HG03520 (cell line): ENCODE results near the gene ZBTB42.
"Not testable (repeated sequence)": the region's sequence is repeated elsewhere in the genome, so short reads cannot be mapped to it uniquely, and the experiment has no call there.

Source experiments
- ATAC-seq: cut with Tn5 transposase; IDR thresholded peaks from one replicate; pipeline ENCODE4 v1.9.1; 2021; ENCODE audit warnings: mild to moderate bottlenecking, moderate library complexity; ENCODE audit not compliant: unreplicated experiment

ZBTB42 gene

DNA sequence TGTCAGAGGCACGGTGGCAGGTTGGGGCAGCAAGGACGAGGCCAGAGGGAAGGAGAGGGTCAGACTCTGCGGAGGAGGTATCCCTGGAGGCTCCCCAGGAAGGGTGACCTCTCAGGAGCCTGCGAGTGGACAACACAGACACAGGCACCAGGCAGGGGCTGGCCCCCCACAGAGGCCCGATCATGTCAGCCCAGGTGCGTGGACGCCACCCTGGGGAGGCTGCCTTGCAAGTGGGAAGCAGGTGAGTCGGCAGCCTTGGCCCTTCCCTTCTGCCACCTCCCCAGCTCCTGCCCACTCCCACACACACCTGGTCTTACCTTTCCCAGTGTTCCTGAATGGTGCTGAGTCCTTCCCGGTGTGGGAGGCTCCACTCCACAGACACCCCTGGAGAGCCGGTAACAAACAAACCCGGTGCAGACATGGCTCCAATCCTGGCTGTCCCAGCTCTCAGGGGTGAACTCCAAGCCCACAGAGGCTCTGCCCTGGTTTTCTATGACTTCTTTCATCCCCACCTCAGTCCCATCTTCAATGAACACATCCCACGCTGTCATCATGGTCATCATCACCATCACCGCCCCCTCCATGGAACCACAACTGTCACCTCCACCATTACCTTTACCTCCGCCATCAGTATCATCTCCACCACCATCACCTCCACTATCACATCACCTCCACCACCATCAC is 5.2 kb downstream of the ZBTB42 start:
- ATAC-seq = no peak

GRCh38 chr14:104806625-104807465 is 5.9 kb downstream of the ZBTB42 start:
- no peak for ATAC-seq

DNA sequence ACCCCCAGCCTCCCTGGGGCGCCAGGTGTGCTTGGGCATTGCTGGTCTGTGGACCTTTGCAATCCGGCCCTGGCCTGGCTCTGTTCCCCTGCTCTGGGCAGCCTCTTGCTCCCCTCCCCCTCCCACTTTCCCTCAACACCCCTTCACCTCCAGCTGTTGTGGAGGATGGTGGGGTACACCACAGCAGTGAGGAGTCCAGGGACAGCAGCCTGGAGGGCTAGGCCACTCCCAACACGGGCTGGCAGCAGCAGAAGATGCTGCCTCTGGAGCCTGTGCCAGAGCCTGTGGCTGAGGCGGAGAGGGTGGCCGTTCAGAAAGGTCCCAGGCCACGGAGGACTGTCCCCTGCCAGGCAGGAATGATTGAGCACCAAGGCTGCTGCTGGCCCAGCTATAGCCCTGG is 7.6 kb downstream of the ZBTB42 start:
- ATAC-seq = no peak

DNA sequence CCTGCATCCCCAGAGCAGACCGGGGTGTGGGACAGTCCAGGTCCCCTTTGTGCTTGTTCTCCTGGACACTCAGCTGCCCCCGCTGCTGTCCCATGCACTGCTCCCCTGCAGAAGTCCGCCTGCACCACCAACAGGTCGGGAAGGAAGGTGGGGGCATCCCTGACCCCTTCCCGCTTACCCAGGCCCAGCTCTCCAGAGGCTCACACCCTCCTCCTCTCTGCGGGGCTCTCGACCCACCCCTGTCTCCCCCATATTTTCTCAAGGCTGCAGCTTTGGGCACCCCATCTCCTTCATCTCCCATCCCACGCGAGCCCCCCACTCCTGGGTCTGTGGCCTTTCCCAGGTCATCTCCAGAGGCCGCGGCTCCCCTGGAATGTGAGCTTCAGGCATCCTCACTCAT is 9.4 kb downstream of the ZBTB42 start:
- ATAC-seq = no peak

GRCh38 chr14:104813286-104813685 is 12.4 kb downstream of the ZBTB42 start:
- no peak for ATAC-seq

GRCh38 chr14:104814701-104815100 is 13.8 kb downstream of the ZBTB42 start:
- ATAC-seq = not testable (repeated sequence)

- ATAC-seq = no peak
Measured at GRCh38 chr14:104816616-104816884, 15.6 kb downstream of the ZBTB42 start.

- no peak for ATAC-seq
Measured at GRCh38 chr14:104817930-104818713, 17.2 kb downstream of the ZBTB42 start.

DNA sequence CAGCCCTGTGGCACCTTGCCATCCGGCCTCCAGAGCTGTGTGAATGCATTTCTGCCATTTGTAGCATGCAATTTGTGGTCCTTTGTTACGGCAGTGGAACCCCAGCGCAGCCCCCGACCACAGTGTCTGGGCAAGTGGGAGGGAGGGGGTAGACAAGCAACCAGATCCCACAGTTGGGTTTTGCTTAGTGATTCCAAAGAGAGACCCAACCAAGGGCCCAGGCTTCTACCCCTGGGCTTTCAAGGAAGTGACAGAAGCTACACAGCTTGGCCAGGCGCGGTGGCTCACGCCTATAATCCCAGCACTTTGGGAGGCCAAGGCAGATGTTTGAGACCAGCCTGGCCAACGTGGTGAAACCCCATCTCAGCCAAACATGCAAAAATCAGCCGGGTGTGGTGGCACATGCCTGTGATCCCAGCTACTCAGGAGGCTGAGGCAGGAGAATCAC is 17.8 kb downstream of the ZBTB42 start:
- no peak for ATAC-seq

DNA sequence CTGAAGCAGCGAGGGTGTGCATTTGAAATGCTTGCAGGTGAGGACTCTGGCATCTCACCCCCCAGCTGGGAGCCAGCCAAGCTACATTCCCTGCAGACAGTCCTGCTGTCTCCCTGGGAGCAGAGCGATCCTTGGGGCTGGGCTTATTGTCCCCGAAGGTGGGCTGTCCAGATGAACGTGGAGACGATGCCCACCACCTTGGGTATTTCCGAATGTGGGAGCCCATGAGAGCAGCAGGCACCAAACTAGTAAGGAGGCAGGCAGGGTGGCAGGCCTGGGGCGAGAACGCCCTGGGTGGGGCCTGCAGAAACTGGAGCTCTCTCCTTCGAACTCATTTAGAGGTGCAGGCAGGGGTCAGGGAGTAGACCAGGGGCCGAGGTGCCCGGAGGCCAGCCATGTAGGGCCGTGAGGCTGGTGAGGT is 18.5 kb downstream of the ZBTB42 start:
- ATAC-seq = no peak

DNA sequence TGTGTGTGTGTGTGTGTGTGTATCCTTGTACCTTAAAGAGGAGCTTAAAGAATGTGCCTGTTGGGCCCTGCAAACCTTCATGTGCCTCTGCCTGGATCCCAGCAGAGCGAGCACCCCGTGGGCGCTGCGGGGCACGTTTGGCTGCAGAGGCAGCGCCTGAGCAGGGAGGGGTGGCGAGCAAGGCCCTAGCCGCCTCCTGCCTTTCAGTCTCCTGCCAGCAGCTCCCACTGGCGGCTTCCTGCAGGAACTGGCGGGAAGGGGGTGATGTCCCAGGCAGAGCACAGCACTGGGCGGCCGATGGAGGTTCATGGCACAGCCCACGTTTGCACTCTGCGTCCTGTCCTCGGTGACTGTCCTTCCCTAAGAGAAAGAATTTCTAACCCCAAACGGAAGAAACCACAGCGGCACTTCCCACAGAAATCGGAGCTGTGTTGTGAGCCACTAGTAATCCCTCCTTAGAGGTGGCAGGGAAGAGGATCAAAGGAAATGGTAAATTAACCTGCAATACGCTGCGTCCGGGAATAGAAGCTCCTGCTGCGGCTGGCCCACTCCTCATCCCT is 19.8 kb downstream of the ZBTB42 start:
- no peak for ATAC-seq

DNA sequence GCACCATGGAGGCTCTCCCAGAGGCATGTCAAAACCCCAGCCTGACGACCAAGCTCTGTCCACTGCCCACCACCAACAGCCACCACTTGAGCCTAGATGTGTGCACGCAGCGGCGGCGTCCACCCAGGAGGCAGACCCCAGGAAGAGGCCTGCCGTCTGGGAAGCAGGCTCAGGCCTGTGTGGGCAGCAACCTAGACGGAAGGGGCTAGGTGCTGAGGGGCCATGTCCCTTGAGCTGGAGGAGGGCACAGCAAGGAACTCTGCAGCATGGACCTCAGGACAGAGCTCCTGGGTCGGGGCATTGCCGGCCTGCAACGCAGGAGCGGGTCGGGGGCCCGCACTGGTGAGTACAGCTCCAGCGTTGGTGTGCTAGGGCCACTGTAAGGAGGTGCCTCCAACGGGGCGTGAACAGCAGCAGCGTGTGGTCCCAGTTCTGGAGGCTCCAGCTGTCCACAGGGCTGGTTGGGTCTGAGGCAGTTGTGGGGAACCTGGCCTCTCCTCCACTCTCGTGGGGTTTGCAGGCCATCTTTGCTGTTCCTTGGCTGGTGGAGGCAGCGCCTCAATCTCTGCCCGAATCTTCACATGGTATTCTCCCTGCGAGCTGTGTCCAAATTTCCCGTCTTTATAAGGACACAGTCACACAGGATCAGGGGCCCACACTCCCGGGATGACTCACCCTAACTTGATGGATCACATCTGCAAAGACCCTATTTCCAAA is 20.5 kb downstream of the ZBTB42 start:
- no peak for ATAC-seq

GRCh38 chr14:104821971-104822608 is 21.2 kb downstream of the ZBTB42 start:
- no peak for ATAC-seq

- no peak for ATAC-seq
Measured at GRCh38 chr14:104822821-104823615, 22.1 kb downstream of the ZBTB42 start.

DNA sequence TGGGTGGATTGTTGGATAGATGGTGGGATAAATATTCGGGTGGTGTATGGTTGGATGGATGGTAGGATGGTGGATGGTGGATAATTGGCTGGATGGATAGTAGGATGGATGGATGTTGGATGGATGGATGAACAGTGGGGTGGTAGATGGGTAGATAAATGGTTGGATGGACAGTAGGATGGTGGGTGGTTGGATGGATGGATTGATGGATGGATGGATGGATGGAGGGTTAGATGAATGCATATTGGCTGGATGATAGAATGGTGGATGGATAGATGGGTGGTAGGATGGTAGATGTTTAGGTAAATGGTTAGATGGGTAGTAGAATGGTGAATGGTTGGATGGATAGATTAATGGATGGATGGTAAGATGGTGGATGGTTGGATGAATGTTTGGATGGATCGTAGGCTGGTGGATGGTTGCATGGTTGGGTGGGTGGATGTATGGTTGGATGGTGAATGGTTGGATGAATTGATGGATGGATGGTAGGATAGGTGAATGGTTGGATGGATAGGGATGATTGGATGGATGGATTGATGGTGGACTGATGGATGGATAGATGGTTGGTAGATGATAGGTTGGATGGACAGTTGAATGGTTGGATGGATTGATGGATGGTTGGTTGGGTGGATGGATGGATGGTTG is 23.6 kb downstream of the ZBTB42 start:
- ATAC-seq = no peak

DNA sequence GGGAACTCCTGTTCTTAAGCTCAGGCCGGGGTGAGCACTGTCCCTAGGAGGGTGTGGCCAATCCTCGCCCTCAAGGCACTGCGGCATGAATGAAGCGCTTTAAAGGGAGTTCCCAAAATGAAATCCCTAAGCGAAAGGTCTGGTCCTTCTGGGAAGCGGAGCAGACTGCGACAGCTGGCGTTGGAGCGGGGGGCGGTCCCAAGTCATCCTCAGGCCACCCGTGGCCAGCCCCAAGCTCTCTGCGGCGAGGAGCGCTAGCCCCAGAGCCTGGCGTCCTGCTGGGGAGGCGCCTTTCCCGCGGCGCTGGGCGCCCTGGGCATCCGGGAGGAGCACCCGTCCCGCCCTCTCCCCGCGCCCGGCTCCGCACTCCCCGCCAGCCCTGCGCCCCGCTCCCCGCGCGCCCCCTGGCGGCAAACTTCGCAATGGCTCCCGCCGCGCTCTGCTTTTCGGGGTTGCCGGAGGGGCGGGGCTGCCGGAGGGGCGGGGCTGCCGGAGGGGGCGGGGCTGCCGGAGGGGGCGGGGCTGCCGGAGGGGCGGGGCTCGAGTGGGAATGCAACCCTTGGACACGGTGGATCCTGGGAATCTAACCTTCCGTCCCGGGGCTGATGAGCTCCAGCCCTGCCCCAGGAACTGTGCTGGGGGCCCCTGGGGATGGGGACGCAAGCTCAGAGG is 25.4 kb downstream of the ZBTB42 start:
- ATAC-seq = peak; percentile 74

GRCh38 chr14:104826861-104827176 is 25.9 kb downstream of the ZBTB42 start:
- ATAC-seq = no peak

DNA sequence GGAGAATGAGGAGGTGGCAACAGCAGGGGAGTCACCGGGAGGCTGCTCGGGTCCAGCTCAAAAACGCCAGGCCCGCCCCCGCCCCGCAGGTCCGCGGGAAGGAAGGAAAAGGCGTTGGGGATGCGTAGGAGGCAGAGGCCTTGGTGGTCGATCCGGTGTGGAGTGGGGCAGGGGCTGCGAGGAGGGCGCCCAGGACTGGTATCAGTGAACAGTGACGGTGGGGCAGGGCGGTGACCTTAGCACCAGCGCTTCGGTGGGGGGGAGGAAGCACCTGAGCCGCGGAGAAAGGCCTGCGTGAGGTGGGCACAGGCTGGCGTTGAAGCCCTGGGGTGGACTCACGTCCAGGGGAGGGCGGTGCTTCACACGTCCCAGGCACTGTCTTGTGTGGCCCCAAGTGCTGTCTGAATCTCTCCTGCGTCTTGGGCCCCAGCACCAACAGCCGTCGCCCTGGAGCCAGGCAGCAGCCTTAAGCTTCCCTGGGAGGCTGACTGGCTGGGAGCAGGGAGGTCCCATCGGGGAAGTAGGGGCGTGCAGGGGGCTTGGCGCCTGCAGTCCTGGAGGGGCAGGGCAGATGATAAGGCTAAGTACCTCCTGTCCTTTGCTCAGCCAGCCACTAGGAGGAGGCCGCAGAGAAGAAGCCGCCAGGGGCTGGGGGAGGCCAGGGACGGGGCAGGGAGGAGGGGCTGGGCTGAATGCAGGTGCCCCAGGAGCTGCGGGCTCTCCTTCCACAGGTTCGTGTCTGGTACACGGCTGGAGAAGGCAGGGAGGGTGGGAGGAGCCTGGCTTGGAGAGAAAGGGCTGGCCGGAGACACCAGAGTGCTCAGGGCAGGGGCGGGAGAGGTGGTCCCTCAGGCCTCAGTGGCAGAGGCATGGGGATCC is 26.5 kb downstream of the ZBTB42 start:
- no peak for ATAC-seq
